ENCODE data around the gene FYCO1.
A peak's percentile ranks its signal among the peaks of the same experiment; 100 is the strongest.

Gene FYCO1

GRCh38 chr3:45981346-45982074 is 14.1 kb downstream of the FYCO1 start:
- DNase-seq = no peak

GRCh38 chr3:45980819-45981218 is 14.8 kb downstream of the FYCO1 start:
- DNase-seq = no peak

GRCh38 chr3:45980229-45980813 is 15.3 kb downstream of the FYCO1 start:
- DNase-seq = no peak

- no peak for DNase-seq
Observed at GRCh38 chr3:45979378-45979777, 16.2 kb downstream of the FYCO1 start.

- DNase-seq = no peak
Observed at GRCh38 chr3:45978006-45978761, 17.4 kb downstream of the FYCO1 start.

- no peak for DNase-seq
Observed at GRCh38 chr3:45976191-45977091, 19.2 kb downstream of the FYCO1 start.

GRCh38 chr3:45975686-45976085 is 19.9 kb downstream of the FYCO1 start:
- DNase-seq = no peak

- no peak for DNase-seq
Observed at GRCh38 chr3:45974686-45975085, 20.9 kb downstream of the FYCO1 start.

- peak; percentile 88 to 94 for DNase-seq
Observed at GRCh38 chr3:45972534-45973402, 22.9 kb downstream of the FYCO1 start.

- DNase-seq = no peak
Observed at GRCh38 chr3:45969953-45970352, 25.7 kb downstream of the FYCO1 start.

- no peak for DNase-seq
Observed at GRCh38 chr3:45969116-45969515, 26.5 kb downstream of the FYCO1 start.

- no peak for DNase-seq
Observed at GRCh38 chr3:45968706-45969105, 26.9 kb downstream of the FYCO1 start.

- DNase-seq = no peak
Observed at GRCh38 chr3:45968149-45968548, 27.5 kb downstream of the FYCO1 start.

- DNase-seq = no peak
Observed at GRCh38 chr3:45967724-45968123, 27.9 kb downstream of the FYCO1 start.

- DNase-seq = no peak
Observed at GRCh38 chr3:45966950-45967640, 28.5 kb downstream of the FYCO1 start.

GRCh38 chr3:45966371-45966791 is 29.2 kb downstream of the FYCO1 start:
- DNase-seq = no peak

GRCh38 chr3:45965653-45966052 is 30.0 kb downstream of the FYCO1 start:
- DNase-seq = no peak

- no peak for DNase-seq
Observed at GRCh38 chr3:45965253-45965652, 30.4 kb downstream of the FYCO1 start.

- DNase-seq = no peak
Observed at GRCh38 chr3:45964139-45964538, 31.5 kb downstream of the FYCO1 start.

GRCh38 chr3:45962033-45962432 is 33.6 kb downstream of the FYCO1 start:
- no peak for DNase-seq

GRCh38 chr3:45960289-45960688 is 35.3 kb downstream of the FYCO1 start:
- DNase-seq = no peak
